ENCODE results near the gene P2RY2.

Gene P2RY2

DNA sequence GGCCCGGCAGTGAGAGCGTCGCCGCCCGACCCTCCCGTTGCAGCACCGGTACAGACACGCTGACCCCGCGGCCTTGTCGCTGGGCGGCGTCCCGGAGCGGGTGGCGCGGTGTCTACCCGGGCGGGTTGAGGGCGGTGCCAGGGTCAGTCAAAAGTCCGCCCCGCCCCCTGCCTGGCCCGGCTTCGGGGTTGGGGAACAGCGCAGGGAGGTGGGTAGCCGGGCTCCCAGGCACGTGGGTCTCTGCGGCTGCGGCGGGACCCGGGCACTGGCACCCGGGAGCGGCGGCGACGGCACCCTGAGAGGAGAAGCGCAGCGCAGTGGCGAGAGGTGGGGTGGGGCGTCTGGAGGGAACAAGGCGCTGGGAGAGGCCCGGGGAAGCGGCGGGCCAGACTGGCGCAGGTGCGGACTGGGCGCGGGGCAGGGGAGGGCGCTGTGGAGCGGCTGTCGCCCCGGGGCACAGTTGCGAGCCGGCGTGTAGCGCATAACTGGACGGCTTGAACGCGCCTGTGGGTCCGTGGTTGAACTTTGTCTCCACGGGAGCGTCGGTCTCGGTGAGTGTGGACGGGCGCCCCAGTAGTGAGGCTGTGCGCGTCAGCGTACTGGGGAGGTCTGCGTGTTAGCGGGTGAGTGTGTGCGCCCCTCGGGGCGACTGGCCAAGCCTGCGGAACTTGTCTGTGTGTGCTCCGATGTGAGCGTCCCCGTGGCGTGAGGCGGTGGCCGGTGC is at the start of gene P2RY2:
TSS of gene P2RY2 (plus strand) at position 176 of the 724 bp plus-strand sequence. CDS start 15,879 bp downstream, outside the sequence.
- DNase-seq = no peak

DNA sequence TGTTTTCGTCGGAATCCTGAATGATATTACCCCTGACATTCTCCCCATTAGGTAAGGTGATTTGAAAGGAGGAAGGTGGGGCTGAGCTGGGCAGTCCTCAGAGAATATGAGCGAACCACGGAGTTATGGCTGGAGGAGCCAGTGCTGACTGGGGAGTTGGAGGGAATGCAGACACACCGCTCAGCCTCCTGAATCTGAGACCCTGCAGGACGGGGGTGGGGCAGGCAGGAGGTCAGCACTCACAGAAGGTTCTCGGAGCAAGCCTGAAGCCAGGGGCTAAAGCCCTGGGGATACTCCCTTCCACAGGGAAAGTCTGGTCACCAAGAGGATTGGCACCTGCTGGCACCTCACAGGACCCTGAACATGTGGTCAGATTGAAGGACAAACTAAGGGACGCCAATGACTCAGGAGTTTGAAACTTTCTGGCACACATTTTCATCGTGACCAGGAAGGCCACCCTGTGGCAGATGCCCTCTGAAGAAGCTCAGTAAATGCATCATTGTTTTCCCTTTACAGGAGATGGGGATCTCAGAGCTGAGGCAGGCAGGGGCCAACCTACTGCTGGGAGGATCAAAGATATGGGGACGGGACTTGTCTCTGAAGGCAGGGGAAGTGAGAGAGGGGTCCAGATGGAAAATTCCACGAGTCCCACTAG is 49.0 kb upstream of the P2RY2 start:
- no peak for DNase-seq

DNA sequence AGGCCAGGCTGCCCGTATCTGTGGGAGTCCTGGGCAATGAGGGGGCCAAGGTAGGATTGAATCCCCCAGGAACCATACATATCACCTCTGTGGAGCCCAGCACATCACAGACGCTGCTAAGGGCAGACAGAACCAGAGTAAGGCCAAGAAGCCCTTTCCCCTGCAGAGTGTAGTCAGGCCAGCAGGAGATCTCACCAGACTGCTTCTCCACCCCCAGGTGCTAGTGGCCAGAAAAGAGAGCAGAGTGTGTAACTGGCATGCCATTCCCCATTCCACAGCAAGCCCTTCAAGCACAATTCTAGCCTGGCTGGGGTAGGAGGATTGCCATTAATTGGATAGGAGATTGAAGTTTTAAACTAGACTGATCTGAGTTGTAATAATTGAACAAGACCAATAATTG is 47.9 kb upstream of the P2RY2 start:
- DNase-seq = no peak

GRCh38 chr11:73171436-73172161 is 46.5 kb upstream of the P2RY2 start:
- no peak for DNase-seq

- no peak for DNase-seq
Observed at GRCh38 chr11:73172992-73173656, 45.0 kb upstream of the P2RY2 start.

DNA sequence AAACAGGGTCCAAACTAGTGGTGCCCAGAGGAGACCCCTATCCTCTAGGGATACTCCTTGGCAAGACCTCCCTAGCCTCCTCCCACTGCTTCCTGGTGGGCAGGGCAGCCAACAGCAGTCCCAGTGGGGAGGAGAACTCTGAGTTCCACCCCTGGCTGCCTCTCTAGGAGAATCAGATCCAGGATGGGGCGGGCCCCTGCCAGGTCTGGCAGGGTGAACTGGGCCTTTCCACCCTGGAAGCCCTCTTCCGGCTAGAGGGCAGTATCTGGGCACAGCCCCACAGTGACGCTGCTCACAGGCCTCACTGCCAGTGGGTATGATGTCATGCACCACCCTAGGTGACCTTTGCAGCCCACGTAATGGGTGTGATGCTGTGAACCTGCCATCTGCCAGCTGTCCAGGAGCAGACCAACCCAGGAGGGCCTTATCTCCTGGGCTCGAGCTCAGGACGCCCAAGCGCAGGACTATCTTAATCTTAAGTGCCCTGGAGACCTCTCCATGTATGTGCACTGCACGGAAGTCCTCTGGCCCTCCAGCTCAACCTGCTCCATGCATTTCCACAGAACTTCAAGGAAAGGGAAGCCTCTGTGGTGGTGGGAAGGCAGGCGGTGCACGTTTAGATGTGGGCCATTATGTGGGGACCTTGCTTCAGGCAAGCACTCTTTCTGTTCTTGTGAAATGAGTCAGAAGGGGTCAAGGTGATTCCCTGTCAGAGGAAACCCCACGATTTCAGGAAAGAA is 44.2 kb upstream of the P2RY2 start:
- no peak for DNase-seq

GRCh38 chr11:73174495-73174791 is 43.6 kb upstream of the P2RY2 start:
- no peak for DNase-seq

- no peak for DNase-seq
Observed at GRCh38 chr11:73175551-73176144, 42.4 kb upstream of the P2RY2 start.

- DNase-seq = no peak
Observed at GRCh38 chr11:73176145-73176873, 41.8 kb upstream of the P2RY2 start.

GRCh38 chr11:73176874-73177155 is 41.3 kb upstream of the P2RY2 start:
- DNase-seq = no peak

GRCh38 chr11:73177380-73177777 is 40.7 kb upstream of the P2RY2 start:
- DNase-seq = no peak

- DNase-seq = peak in 1 of 2 experiments; percentile 51
Observed at GRCh38 chr11:73177778-73178539, 40.1 kb upstream of the P2RY2 start.

DNA sequence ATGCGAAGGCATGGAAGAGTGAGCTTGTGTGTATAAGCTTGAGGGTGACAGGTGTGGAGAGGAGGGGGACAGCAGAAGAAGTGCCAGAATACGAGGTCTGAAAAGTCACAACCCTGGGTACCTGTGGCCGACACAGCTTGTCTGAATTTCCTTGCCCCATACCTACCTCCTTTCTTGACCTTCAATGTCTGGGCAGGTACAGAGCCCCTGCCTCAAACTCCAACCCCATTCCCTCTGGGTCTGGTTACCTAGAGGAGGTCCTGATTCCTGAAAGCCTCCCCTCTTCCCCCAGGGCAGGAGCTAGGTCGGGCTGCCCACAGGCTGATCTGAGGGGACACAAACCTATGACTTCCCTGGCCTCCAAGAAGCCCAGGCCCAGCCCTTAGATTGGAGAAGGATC is 39.4 kb upstream of the P2RY2 start:
- no peak for DNase-seq

- DNase-seq = no peak
Observed at GRCh38 chr11:73182824-73183321, 35.2 kb upstream of the P2RY2 start.

DNA sequence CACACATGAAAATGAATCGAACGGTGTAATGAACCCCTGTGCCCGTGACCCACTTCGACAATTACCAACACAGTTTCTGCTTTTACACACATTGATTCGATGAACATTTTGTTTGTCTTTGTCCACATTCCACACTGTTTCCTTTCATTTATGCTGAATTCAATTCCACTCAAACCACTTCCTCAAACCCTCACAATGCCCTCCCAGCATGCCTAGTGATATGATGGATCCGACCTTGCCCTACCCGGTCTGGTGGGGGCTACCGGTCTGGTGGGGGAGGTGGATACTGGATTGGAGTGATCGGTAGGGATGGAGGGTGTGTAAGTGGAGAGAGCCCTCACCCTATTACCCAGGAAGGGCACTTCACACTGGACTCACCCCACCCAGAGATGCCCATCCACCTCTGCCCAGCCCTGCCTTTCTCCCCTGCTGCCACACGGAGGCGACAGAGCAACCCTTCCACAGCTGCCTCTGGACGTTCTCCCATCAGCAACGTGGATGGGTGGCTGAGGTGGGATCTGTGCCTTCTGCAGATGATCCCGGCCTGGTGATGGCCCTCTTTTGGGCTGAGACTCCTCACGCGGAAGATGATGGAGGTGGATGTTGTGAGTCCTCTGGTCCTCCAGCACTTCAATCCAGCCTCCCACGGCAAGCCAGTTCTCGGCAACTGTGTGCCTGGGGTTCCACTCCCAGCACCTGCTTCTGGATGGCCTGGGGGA is 33.0 kb upstream of the P2RY2 start:
- DNase-seq = no peak

DNA sequence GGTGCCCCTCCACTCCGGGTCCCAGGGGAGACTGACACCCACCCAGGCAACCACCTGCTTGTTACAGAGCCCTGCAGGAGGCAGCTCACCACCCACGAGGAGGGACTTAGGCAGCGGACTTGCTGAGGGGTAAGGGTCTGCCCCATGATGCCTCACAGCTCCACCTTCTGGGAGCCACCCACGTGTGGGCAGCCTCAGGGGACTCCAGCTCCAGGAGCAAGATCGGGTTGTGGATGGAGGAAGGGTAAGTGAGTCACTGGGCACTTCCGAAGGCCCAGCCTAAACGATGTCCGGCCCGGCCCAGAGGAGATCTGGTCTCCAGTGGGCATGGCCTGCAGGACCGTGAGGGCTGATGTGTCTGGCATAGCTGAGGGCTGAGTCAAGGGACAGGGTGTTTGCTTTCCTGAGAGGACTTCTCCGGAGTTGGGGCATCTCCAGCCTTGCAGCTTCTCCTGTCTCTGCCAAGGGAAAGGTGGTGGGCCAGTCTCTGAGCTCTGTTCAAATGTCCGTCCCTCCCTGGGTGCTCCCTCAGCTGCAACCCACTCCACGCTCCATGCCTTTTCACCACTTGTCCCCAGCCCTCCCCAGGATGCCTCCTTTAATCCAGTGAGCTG is 32.3 kb upstream of the P2RY2 start:
- no peak for DNase-seq

- DNase-seq = no peak
Observed at GRCh38 chr11:73186294-73186850, 31.7 kb upstream of the P2RY2 start.

GRCh38 chr11:73186886-73187285 is 31.2 kb upstream of the P2RY2 start:
- DNase-seq = no peak

- no peak for DNase-seq
Observed at GRCh38 chr11:73187854-73188253, 30.2 kb upstream of the P2RY2 start.

All from cerebellar nuclear complex (tissue), 1 donor.